Endothelial cell of umbilical vein (primary cell): ENCODE data around the gene DLG5. TPM values are rescaled to one million over a fixed set of nuclear protein-coding genes. Genes with fewer than 3 reads are reported as not detected.

Source experiments
- BruUV-seq: library from RNA; stranded (reverse); fragments of 400-500 nt; replicated peaks from 2 replicates; lab custom pipeline; 2021; lab: Mats Ljungman, UMichigan
- CTCF ChIA-PET: fragments of 300-600, 350-600 bp; sonication (Branson Sonifier 250); formaldehyde crosslinking; loops from one replicate; lab custom pipeline; 2021; ENCODE audit warnings: antibody characterized with exemption, inconsistent platforms; lab: Charles Lee
- POLR2A ChIA-PET: fragments of 300-600, 350-600 bp; sonication (Branson Sonifier 250); formaldehyde crosslinking; loops from one replicate; lab custom pipeline; 2021; ENCODE audit warnings: antibody characterized with exemption, inconsistent platforms; lab: Charles Lee
- DNase-seq: peaks from one replicate; pipeline ENCODE4 v3.0.0-alpha.2; 2011; ENCODE audit warnings: low read depth, low spot score
- FAIRE-seq: peaks from 2 replicates; lab custom pipeline; 2011; peaks lifted over from hg19 to GRCh38; lab: Jason Lieb, UNC
- H2AFZ ChIP-seq: 2 replicates; pipeline ENCODE4 v1.6.0; 2012; ENCODE audit warnings: low read depth, low read length, control low read depth, inconsistent platforms
- H3K27ac ChIP-seq: 2 replicates; pipeline ENCODE4 v1.5.1; 2011; ENCODE audit warnings: low read depth, mild to moderate bottlenecking, control low read depth, low read length, moderate library complexity; ENCODE audit not compliant: insufficient read depth
- H3K27me3 ChIP-seq, 2 experiments: 2 replicates each; pipeline versions ENCODE4 v1.6.0 to v1.6.1; 2011; ENCODE audit warnings: low read length in 2 of 2, mixed read lengths in 1 of 2; ENCODE audit not compliant: control insufficient read depth in 2 of 2, insufficient read depth in 2 of 2
- H3K36me3 ChIP-seq, 2 experiments: 2 replicates in 1 of 2; 3 replicates in 1 of 2; pipeline ENCODE4 v1.5.1; 2011; ENCODE audit warnings: low read length in 2 of 2, mild to moderate bottlenecking in 1 of 2, moderate library complexity in 1 of 2; ENCODE audit not compliant: control insufficient read depth in 2 of 2, insufficient read depth in 2 of 2; ENCODE audit errors: extremely low read depth in 1 of 2
- H3K4me1 ChIP-seq: 3 replicates; pipeline ENCODE4 v1.5.1; 2011; ENCODE audit warnings: mild to moderate bottlenecking, low read length; ENCODE audit not compliant: control insufficient read depth, insufficient read depth; ENCODE audit errors: extremely low read depth
- H3K4me2 ChIP-seq: 2 replicates; pipeline ENCODE4 v1.6.1; 2011; ENCODE audit warnings: low read length, control low read depth, mixed read lengths; ENCODE audit not compliant: insufficient read depth
- H3K4me3 ChIP-seq, 3 experiments: fragments of 200-600 bp in 1 of 3; sonication (generic), shearing (Covaris generic) in 1 of 3; replicated peaks in 1 of 3; 2 replicates each; pipeline ENCODE4 v1.5.1; 2011 to 2016; ENCODE audit warnings: control low read depth in 3 of 3, low read length in 3 of 3, mild to moderate bottlenecking in 2 of 3, inconsistent platforms in 1 of 3, low read depth in 1 of 3, moderate library complexity in 1 of 3; ENCODE audit not compliant: insufficient read depth in 1 of 3
- H3K79me2 ChIP-seq: 2 replicates; pipeline ENCODE4 v1.6.0; 2012; ENCODE audit warnings: low read length, inconsistent platforms; ENCODE audit not compliant: control insufficient read depth, insufficient read depth
- H3K9ac ChIP-seq: replicated peaks from 2 replicates; pipeline ENCODE3; 2011; ENCODE audit warnings: low read length, control low read depth; ENCODE audit not compliant: insufficient read depth; ENCODE audit errors: extremely low read depth
- H3K9me1 ChIP-seq: replicated peaks from 3 replicates; pipeline ENCODE4 v1.6.0; 2011; ENCODE audit warnings: mild to moderate bottlenecking, low read length; ENCODE audit not compliant: control insufficient read depth, insufficient read depth; ENCODE audit errors: extremely low read depth
- H3K9me3 ChIP-seq: replicated peaks from 2 replicates; pipeline ENCODE4 v1.5.1; 2012; ENCODE audit warnings: low read length, inconsistent platforms; ENCODE audit not compliant: control insufficient read depth, insufficient read depth
- H4K20me1 ChIP-seq: replicated peaks from 2 replicates; pipeline ENCODE3; 2011; ENCODE audit warnings: mild to moderate bottlenecking, low read length; ENCODE audit not compliant: control insufficient read depth, insufficient read depth; ENCODE audit errors: extremely low read depth
- CTCF ChIP-seq, 2 donors: IDR thresholded peaks; 1 replicate in 1 of 2; 2 replicates in 1 of 2; pipeline ENCODE4 v1.5.1; 2011; ENCODE audit warnings: low read length in 2 of 2, mild to moderate bottlenecking in 2 of 2, moderate library complexity in 2 of 2, control low read depth in 1 of 2, inconsistent platforms in 1 of 2, low read depth in 1 of 2; ENCODE audit not compliant: insufficient read depth in 1 of 2; ENCODE audit errors: extremely low read depth in 1 of 2
- EZH2 ChIP-seq: IDR thresholded peaks from 2 replicates; pipeline ENCODE4 v1.6.1; 2012; ENCODE audit warnings: borderline replicate concordance, low read depth, mild to moderate bottlenecking, moderate library complexity, low read length, inconsistent platforms; ENCODE audit not compliant: severe bottlenecking
- FOS ChIP-seq: IDR thresholded peaks from 2 replicates; pipeline ENCODE4 v1.6.1; 2011; ENCODE audit warnings: mild to moderate bottlenecking, low read length, moderate library complexity, borderline replicate concordance; ENCODE audit not compliant: insufficient read depth
- GATA2 ChIP-seq: IDR thresholded peaks from 2 replicates; pipeline ENCODE4 v1.7.0; 2011; ENCODE audit warnings: low read depth, mild to moderate bottlenecking, moderate library complexity, mixed read lengths, low read length; ENCODE audit not compliant: insufficient read length, insufficient read depth
- JUN ChIP-seq: IDR thresholded peaks from 2 replicates; pipeline ENCODE4 v1.6.1; 2011; ENCODE audit warnings: borderline replicate concordance, low read depth; ENCODE audit not compliant: insufficient read length, insufficient read depth
- MAX ChIP-seq: IDR thresholded peaks from 2 replicates; pipeline ENCODE4 v1.6.1; 2011; ENCODE audit not compliant: insufficient read depth, insufficient read length
- MYC ChIP-seq: IDR thresholded peaks from one replicate; pipeline ENCODE4 v1.6.1; 2011; ENCODE audit warnings: mild to moderate bottlenecking, low read depth, low read length
- POLR2AphosphoS5 ChIP-seq: IDR thresholded peaks from 2 replicates; pipeline ENCODE4 v1.6.1; 2012; ENCODE audit warnings: low read depth, mild to moderate bottlenecking, control low read depth, low read length, moderate library complexity; ENCODE audit not compliant: insufficient read depth
- dilution Hi-C: fragments of 300-500 bp; cut with MboI; formaldehyde crosslinking; loops from one replicate; pipeline ENCODE4 v1.15.0; 2019; ENCODE audit warnings: low sequenced_read_pairs; ENCODE audit not compliant: extremely low pct_ligation_motif_present
- intact Hi-C: fragments of 100-400 bp; cut with micrococcal nuclease; formaldehyde crosslinking; loops from one replicate; pipeline ENCODE4 v1.10.0; 2022
- polyA plus RNA-seq, 4 experiments: library from polyadenylated mRNA; depleted of rRNA in 3 of 4; stranded (reverse) in 3 of 4; unstranded in 1 of 4; fragments of >200 nt; gene quantifications; 2 replicates each; pipeline versions ENCODE4 v1.2.1 to v1.2.3, GENCODE V29; 2011 to 2012; ENCODE audit warnings: missing spikeins in 1 of 4
- total RNA-seq: library from RNA; stranded (reverse); gene quantifications from 2 replicates; pipeline ENCODE4 v1.2.3, GENCODE V29; 2021

DLG5 gene
- total and polyA plus RNA-seq, 2 donors (not counting 3 experiments of a cell fraction or from before 2014, with no cell fraction given): 12.3 to 24.9 TPM

- Histone ChIP-seq H3K9me3 (no peaks in the 10 kb centered on the region), H3K36me3 (peaks cover 0 to 3% of the 10 kb centered on the region in 2 experiments), H3K27me3 (no peaks in the 10 kb centered on the region), H2AFZ (no peak overlapping the region), H3K4me1 (no peaks in the 10 kb centered on the region), H3K9ac (no peak overlapping the region), H3K27ac (no peak overlapping the region), H3K9me1 (no peaks in the 10 kb centered on the region), H3K4me2 (no peak overlapping the region), H4K20me1 (no peaks in the 10 kb centered on the region), H3K4me3 (no peak overlapping the region), H3K79me2 (no peaks in the 10 kb centered on the region)
- no TSS peak for BruUV-seq
- ChIA-PET CTCF (no interaction called here), POLR2A (no interaction called here)
- no peak for FAIRE-seq
- no peak for DNase-seq
- TF ChIP-seq POLR2AphosphoS5 (no peak), MYC (no peak), JUN (no peak), CTCF (IDR thresholded peaks at IDR 0.05; ENCODE audit: extremely low read depth in 1 of 2, insufficient read depth in 1 of 2, low read depth in 1 of 2, low read length in 2 of 2) (no peak), FOS (no peak), MAX (no peak), GATA2 (no peak), EZH2 (no peak)
- intact Hi-C loops (no loop called here), dilution Hi-C loops (no loop called here)
These were observed 69.3 kb downstream of the DLG5 start for GRCh38 chr10:77857272-77857671.
